ENCODE results near the gene AFTPH.

DNA sequence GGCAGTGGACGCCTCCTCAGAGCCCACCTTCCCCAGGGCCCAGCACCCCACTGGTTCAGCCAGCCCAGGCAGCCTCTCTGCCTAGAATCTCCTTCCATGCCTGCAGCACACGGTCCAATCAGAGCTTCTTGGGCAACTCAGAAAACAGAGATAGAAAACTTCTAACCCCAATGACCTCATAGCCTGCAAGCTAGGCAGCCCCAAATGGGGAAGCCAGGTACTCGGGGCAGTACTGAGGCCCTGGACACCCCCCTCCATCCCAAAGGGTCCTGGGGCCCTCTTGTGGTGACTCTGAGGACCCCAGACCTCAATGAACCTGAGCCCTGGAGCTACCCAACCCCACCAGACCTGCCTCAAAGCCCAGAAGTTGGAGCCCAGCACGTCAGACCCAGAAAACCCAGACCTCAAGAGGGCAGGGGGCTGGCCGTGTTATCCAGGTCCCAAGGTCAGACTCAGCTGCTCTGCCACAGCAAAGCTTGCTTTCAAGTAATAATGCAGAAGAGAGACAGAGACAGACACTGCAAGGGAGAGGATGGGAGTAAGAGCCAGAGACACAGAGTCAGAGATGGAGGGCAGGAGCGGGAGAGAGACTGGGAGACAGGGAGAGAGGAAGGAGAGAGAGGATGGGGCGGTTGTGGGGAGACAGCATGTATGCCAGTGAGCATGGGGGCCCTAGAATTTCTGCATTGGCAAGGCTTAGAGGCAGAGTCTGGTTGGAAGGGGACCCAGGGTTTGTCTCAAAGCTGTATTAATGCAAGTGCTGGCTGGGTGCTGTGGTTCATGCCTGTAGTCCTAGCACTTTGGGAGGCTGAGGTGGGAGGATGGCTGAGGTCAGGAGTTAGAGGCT lies 101.4 kb downstream of the AFTPH start:
- TF ChIP-seq POLR2A (IDR thresholded peaks at IDR 0.05), result no peak
- TF ChIP-seq, protein P1, sequence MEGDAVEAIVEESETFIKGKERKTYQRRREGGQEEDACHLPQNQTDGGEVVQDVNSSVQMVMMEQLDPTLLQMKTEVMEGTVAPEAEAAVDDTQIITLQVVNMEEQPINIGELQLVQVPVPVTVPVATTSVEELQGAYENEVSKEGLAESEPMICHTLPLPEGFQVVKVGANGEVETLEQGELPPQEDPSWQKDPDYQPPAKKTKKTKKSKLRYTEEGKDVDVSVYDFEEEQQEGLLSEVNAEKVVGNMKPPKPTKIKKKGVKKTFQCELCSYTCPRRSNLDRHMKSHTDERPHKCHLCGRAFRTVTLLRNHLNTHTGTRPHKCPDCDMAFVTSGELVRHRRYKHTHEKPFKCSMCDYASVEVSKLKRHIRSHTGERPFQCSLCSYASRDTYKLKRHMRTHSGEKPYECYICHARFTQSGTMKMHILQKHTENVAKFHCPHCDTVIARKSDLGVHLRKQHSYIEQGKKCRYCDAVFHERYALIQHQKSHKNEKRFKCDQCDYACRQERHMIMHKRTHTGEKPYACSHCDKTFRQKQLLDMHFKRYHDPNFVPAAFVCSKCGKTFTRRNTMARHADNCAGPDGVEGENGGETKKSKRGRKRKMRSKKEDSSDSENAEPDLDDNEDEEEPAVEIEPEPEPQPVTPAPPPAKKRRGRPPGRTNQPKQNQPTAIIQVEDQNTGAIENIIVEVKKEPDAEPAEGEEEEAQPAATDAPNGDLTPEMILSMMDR (IDR thresholded peaks at IDR 0.05), result no peak

All from right lobe of liver (tissue), 4 donors.